GM23248 (cell line): ENCODE measurements around the gene RNF10. TPM values are rescaled to one million over a fixed set of nuclear protein-coding genes. Genes with fewer than 3 reads are reported as not detected.

Experiments used
- DNase-seq: peaks from one replicate; pipeline ENCODE4 v3.0.0-alpha.2; 2015
- H2AFZ ChIP-seq: fragments of 200-600 bp; sonication (generic); 2 replicates; pipeline ENCODE4 v1.6.1; 2016; ENCODE audit warnings: antibody characterized with exemption
- H3F3A ChIP-seq: fragments of 200-600 bp; sonication (generic); 2 replicates; pipeline ENCODE4 v1.6.1; 2016; ENCODE audit warnings: mild to moderate bottlenecking, antibody characterized with exemption, mixed run types; ENCODE audit not compliant: insufficient read depth
- H3K27ac ChIP-seq: fragments of 200-600 bp; sonication (generic); 2 replicates; pipeline ENCODE4 v1.5.1; 2016; ENCODE audit warnings: mild to moderate bottlenecking
- H3K27me3 ChIP-seq: fragments of 200-600 bp; sonication (generic); replicated peaks from 2 replicates; pipeline ENCODE4 v1.6.1; 2016; ENCODE audit warnings: mild to moderate bottlenecking; ENCODE audit not compliant: insufficient read depth
- H3K36me3 ChIP-seq: fragments of 200-600 bp; sonication (generic); 2 replicates; pipeline ENCODE4 v1.6.1; 2016; ENCODE audit warnings: low read depth, mild to moderate bottlenecking
- H3K4me1 ChIP-seq: fragments of 200-600 bp; sonication (generic); 2 replicates; pipeline ENCODE4 v1.6.1; 2016; ENCODE audit warnings: mild to moderate bottlenecking; ENCODE audit not compliant: insufficient read depth
- H3K4me2 ChIP-seq: fragments of 200-600 bp; sonication (generic); one replicate; pipeline ENCODE4 v1.6.1; 2016; ENCODE audit warnings: mild to moderate bottlenecking; ENCODE audit not compliant: unreplicated experiment
- H3K4me3 ChIP-seq: fragments of 200-600 bp; sonication (generic); 2 replicates; pipeline ENCODE4 v1.5.1; 2016; ENCODE audit warnings: mild to moderate bottlenecking
- H3K79me2 ChIP-seq: fragments of 200-600 bp; sonication (generic); 2 replicates; pipeline ENCODE4 v1.6.1; 2016; ENCODE audit warnings: mild to moderate bottlenecking; ENCODE audit not compliant: insufficient read depth
- H3K9ac ChIP-seq: fragments of 200-600 bp; sonication (generic); 2 replicates; pipeline ENCODE4 v1.6.1; 2016; ENCODE audit warnings: mild to moderate bottlenecking
- H3K9me2 ChIP-seq: fragments of 200-600 bp; sonication (generic); 2 replicates; pipeline ENCODE4 v1.6.1; 2016; ENCODE audit warnings: mixed run types, mild to moderate bottlenecking, moderate library complexity; ENCODE audit not compliant: insufficient read depth
- H3K9me3 ChIP-seq: fragments of 200-600 bp; sonication (generic); one replicate; pipeline ENCODE4 v1.6.1; 2017; ENCODE audit warnings: low read depth
- H4K20me1 ChIP-seq: fragments of 200-600 bp; sonication (generic); 2 replicates; pipeline ENCODE4 v1.6.0; 2016; ENCODE audit not compliant: insufficient read depth
- EZH2 ChIP-seq: fragments of 200-600 bp; sonication (generic); IDR thresholded peaks from 2 replicates; pipeline ENCODE4 v1.6.1; 2018; ENCODE audit warnings: antibody characterized with exemption, mild to moderate bottlenecking; ENCODE audit not compliant: insufficient read depth, poor library complexity, severe bottlenecking
- EZH2phosphoT487 ChIP-seq: fragments of 200-600 bp; sonication (generic); IDR thresholded peaks from 2 replicates; pipeline ENCODE4 v1.6.1; 2018; ENCODE audit warnings: antibody characterized with exemption, moderate library complexity, mild to moderate bottlenecking, low read depth; ENCODE audit not compliant: insufficient read depth
- WGBS, 2 experiments: methylation state at CpG; one replicate each; pipeline ENCODE4 v1.1.6; 2015 to 2017; ENCODE audit warnings: low lambda C conversion rate in 2 of 2, low coverage in 1 of 2; ENCODE audit errors: missing lambda C conversion rate in 2 of 2; 5-methylcytosine and 5-hydroxymethylcytosine counted together
- in situ Hi-C: fragments of 300-500 bp; cut with MboI; formaldehyde crosslinking; loops from 2 replicates; pipeline ENCODE4 v1.15.0; 2020
- polyA plus RNA-seq: library from polyadenylated mRNA; unstranded; fragments of >200 nt; fragmentation: Nextera tagmentation; extraction: Ambion mirVana; gene quantifications from 2 replicates; pipeline ENCODE4 v1.2.1, GENCODE V29; 2016
- total RNA-seq: library from RNA; depleted of rRNA; stranded (reverse); fragments of >200 nt; shearing (Covaris generic); gene quantifications from 2 replicates; pipeline ENCODE4 v1.2.3, GENCODE V29; 2014

Gene RNF10
- total and polyA plus RNA-seq, 2 experiments from 2014 or later = 69.3 to 130 TPM

GRCh38 chr12:120536064-120536791, 2.1 kb downstream of the RNF10 start:
- H3K9ac ChIP-seq = peak overlapping the region; percentile 91
- DNase-seq = no peak
- H3K4me1 ChIP-seq = peaks cover 49% of the 10 kb centered on the region
- H3K9me2 ChIP-seq = no peaks in the 10 kb centered on the region
- H3K79me2 ChIP-seq = peaks cover 71% of the 10 kb centered on the region
- peak overlapping the region; percentile 99 for H3K4me2 ChIP-seq
- in situ Hi-C loops = no loop called here
- no peaks in the 10 kb centered on the region for H3K27me3 ChIP-seq
- H2AFZ ChIP-seq = no peak overlapping the region
- TF ChIP-seq EZH2 (no peak), EZH2phosphoT487 (no peak)
- peaks cover 40% of the 10 kb centered on the region for H4K20me1 ChIP-seq
- H3K9me3 ChIP-seq = no peaks in the 10 kb centered on the region
- peak overlapping the region; percentile 89 for H3K4me3 ChIP-seq
- 59 to 65% methylated on average over 13 of the region's 13 CpGs for WGBS, 2 experiments
- H3K27ac ChIP-seq = no peak overlapping the region
- H3K36me3 ChIP-seq = no peaks in the 10 kb centered on the region
- peaks cover 44% of the 10 kb centered on the region for H3F3A ChIP-seq

- Histone ChIP-seq H3K36me3 (no peaks in the 10 kb centered on the region), H3K4me2 (peak overlapping the region; percentile 74), H3K79me2 (peaks cover 87% of the 10 kb centered on the region), H3K9me3 (no peaks in the 10 kb centered on the region), H4K20me1 (peaks cover 43% of the 10 kb centered on the region), H3K4me3 (peak overlapping the region; percentile 45), H3K9me2 (no peaks in the 10 kb centered on the region), H3K27me3 (no peaks in the 10 kb centered on the region), H3F3A (peaks cover 44% of the 10 kb centered on the region), H3K9ac (peak overlapping the region; percentile 35; the same call in 1 of the 2 replicates), H3K27ac (peak overlapping the region; percentile 49; the same call in 1 of the 2 replicates), H2AFZ (no peak overlapping the region), H3K4me1 (peaks cover 49% of the 10 kb centered on the region)
- 64 to 73% methylated on average over 4 of the region's 4 CpGs for WGBS, 2 experiments
- no peak for TF ChIP-seq EZH2phosphoT487
- no peak for TF ChIP-seq EZH2
- in situ Hi-C loops = no loop called here
- peak; percentile 4 for DNase-seq
These were observed 3.7 kb downstream of the RNF10 start for GRCh38 chr12:120537856-120538220.

- Histone ChIP-seq H3K9me2 (no peaks in the 10 kb centered on the region), H3K79me2 (peaks cover 94% of the 10 kb centered on the region), H3F3A (peaks cover 44% of the 10 kb centered on the region), H3K9ac (peak overlapping the region; percentile 35; the same call in 1 of the 2 replicates), H3K4me2 (peak overlapping the region; percentile 74), H3K4me1 (peaks cover 49% of the 10 kb centered on the region), H2AFZ (no peak overlapping the region), H3K4me3 (peak overlapping the region; percentile 45), H4K20me1 (peaks cover 48% of the 10 kb centered on the region), H3K27ac (peak overlapping the region; percentile 49), H3K9me3 (no peaks in the 10 kb centered on the region), H3K27me3 (no peaks in the 10 kb centered on the region), H3K36me3 (no peaks in the 10 kb centered on the region)
- no peak for TF ChIP-seq EZH2
- no peak for TF ChIP-seq EZH2phosphoT487
- in situ Hi-C loops = no loop called here
- DNase-seq = peak; percentile 72
- 25 to 29% methylated on average over 6 of the region's 6 CpGs for WGBS, 2 experiments
These were observed 4.4 kb downstream of the RNF10 start for GRCh38 chr12:120538281-120539156.

GRCh38 chr12:120539303-120539702, 5.1 kb downstream of the RNF10 start:
- no peaks in the 10 kb centered on the region for H3K36me3 ChIP-seq
- in situ Hi-C loops = no loop called here
- peaks cover 49% of the 10 kb centered on the region for H3K4me1 ChIP-seq

More at GRCh38 chr12:120539303-120539702, 5.1 kb downstream of the RNF10 start:
- 43 to 44% methylated on average over 1 of the region's 1 CpG for WGBS, 2 experiments
- Histone ChIP-seq H3K79me2 (peaks cover 100% of the 10 kb centered on the region), H3K27ac (peak overlapping the region; percentile 49), H3K9me3 (no peaks in the 10 kb centered on the region), H3K27me3 (no peaks in the 10 kb centered on the region), H3K4me3 (peak overlapping the region; percentile 45; the same call in 1 of the 2 replicates), H3K4me2 (peak overlapping the region; percentile 74), H3K9me2 (no peaks in the 10 kb centered on the region), H3K9ac (peak overlapping the region; percentile 2; the same call in 1 of the 2 replicates), H2AFZ (no peak overlapping the region), H3F3A (peaks cover 44% of the 10 kb centered on the region), H4K20me1 (peaks cover 53% of the 10 kb centered on the region)
- TF ChIP-seq EZH2 (no peak), EZH2phosphoT487 (no peak)
- DNase-seq = peak; percentile 62
